ENCODE measurements around the gene UBL7.

DNA sequence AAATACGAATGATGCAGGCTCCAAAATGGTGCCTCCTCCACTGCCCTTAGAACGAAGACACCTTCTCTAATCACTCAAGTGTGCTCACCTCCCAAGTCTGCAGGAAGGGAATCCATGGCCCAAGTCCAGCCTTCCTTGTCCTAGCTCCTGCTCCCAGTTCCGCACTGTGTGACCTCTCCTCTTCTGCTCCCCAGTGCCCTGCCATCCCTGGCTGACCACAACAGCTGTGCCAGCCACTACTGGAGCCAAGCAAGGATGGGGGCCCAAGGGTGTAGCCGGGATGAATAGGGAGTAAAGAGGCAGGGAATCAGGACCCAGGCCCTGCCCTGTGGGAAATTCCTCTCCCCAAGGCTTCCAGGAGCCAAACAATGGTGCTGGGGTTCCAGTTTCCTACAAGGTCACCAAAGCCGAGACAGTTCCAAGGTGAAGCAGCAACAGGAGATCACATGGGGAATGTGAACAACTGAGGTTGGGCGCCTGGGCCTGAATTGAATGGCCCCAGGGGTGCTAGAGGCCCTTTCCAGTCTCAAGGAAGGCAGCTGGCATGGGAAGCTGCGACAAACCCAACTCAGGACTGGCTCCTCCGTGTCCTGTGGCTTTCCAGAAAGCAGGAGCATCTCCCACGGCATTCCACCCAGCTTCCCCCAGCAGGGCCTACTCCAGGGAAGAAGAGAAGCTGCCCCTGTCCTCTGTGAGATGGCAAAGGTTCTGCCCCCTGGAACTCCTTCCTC, 47.4 kb downstream of the UBL7 start:
- TF ChIP-seq EZH2phosphoT487 (IDR thresholded peaks at IDR 0.05; ENCODE audit: borderline replicate concordance): no peak
- no peak for TF ChIP-seq POLR2A (IDR thresholded peaks at IDR 0.05; ENCODE audit: borderline replicate concordance, extremely low read depth, insufficient read depth, insufficient read length)
- TF ChIP-seq CTCF (IDR thresholded peaks at IDR 0.05 in 2 of 3, conservative IDR thresholded peaks at IDR 0.05 in 1 of 3; ENCODE audit: borderline replicate concordance in 1 of 3, insufficient read depth in 1 of 3, low read depth in 2 of 3, low read length in 2 of 3): no peak
- no peak for TF ChIP-seq TCF7L2 (IDR thresholded peaks at IDR 0.05; ENCODE audit: borderline replicate concordance, extremely low read depth, insufficient read depth, insufficient read length)
- TF ChIP-seq EZH2 (IDR thresholded peaks at IDR 0.05): no peak
- no peak for TF ChIP-seq POLR2AphosphoS5 (IDR thresholded peaks at IDR 0.05; ENCODE audit: low read depth, low read length)
- no peak for TF ChIP-seq RAD21 (IDR thresholded peaks at IDR 0.05; ENCODE audit: low read depth)
- no peak for TF ChIP-seq SP1 (IDR thresholded peaks at IDR 0.05; ENCODE audit: low read depth)
- TF ChIP-seq ZFX (IDR thresholded peaks at IDR 0.05): no peak
- TF ChIP-seq, protein P1, sequence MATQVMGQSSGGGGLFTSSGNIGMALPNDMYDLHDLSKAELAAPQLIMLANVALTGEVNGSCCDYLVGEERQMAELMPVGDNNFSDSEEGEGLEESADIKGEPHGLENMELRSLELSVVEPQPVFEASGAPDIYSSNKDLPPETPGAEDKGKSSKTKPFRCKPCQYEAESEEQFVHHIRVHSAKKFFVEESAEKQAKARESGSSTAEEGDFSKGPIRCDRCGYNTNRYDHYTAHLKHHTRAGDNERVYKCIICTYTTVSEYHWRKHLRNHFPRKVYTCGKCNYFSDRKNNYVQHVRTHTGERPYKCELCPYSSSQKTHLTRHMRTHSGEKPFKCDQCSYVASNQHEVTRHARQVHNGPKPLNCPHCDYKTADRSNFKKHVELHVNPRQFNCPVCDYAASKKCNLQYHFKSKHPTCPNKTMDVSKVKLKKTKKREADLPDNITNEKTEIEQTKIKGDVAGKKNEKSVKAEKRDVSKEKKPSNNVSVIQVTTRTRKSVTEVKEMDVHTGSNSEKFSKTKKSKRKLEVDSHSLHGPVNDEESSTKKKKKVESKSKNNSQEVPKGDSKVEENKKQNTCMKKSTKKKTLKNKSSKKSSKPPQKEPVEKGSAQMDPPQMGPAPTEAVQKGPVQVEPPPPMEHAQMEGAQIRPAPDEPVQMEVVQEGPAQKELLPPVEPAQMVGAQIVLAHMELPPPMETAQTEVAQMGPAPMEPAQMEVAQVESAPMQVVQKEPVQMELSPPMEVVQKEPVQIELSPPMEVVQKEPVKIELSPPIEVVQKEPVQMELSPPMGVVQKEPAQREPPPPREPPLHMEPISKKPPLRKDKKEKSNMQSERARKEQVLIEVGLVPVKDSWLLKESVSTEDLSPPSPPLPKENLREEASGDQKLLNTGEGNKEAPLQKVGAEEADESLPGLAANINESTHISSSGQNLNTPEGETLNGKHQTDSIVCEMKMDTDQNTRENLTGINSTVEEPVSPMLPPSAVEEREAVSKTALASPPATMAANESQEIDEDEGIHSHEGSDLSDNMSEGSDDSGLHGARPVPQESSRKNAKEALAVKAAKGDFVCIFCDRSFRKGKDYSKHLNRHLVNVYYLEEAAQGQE (IDR thresholded peaks at IDR 0.05; ENCODE audit: low read depth): no peak
- no peak for TF ChIP-seq SIN3A (IDR thresholded peaks at IDR 0.05; ENCODE audit: low read depth)
- no peak for TF ChIP-seq FOSL1 (IDR thresholded peaks at IDR 0.05; ENCODE audit: low read depth)
